Activated T-helper 1 cell treated with anti-CD3 and anti-CD28 coated beads, Interleukin-12 subunit alpha, Interleukin-12 subunit beta, Interleukin-2, Interleukin-4 antibody, amounts not matched to agents 30 ng/mL and 10 ng/mL and 1 ng/mL, durations not matched to agents 14 hours and 24 hours and 36 hours (primary cell): ENCODE results near the gene SNED1. TPM values are rescaled to one million over a fixed set of nuclear protein-coding genes. Genes with fewer than 3 reads are reported as not detected.
A peak's percentile ranks its signal among the peaks of the same experiment; 100 is the strongest.

Experiments
- DNase-seq: peaks from one replicate; pipeline ENCODE4 v3.0.0; 2021; ENCODE audit warnings: low spot score
- H3K27ac Mint-ChIP-seq: one replicate; pipeline ENCODE4 v1.8.0; 2021; ENCODE audit warnings: mild to moderate bottlenecking, mixed read lengths
- H3K27me3 Mint-ChIP-seq: one replicate; pipeline ENCODE4 v1.8.0; 2022; ENCODE audit warnings: mild to moderate bottlenecking, moderate library complexity, mixed read lengths; ENCODE audit not compliant: insufficient read depth
- H3K36me3 Mint-ChIP-seq: one replicate; pipeline ENCODE4 v1.8.0; 2021; ENCODE audit warnings: low read depth, mixed read lengths
- H3K4me1 Mint-ChIP-seq: one replicate; pipeline ENCODE4 v1.8.0; 2021; ENCODE audit warnings: low read depth, mixed read lengths
- H3K4me3 Mint-ChIP-seq: one replicate; pipeline ENCODE4 v1.8.0; 2021; ENCODE audit warnings: mild to moderate bottlenecking, moderate library complexity, mixed read lengths
- H3K9me3 Mint-ChIP-seq: one replicate; pipeline ENCODE4 v1.8.0; 2021; ENCODE audit warnings: mixed read lengths
- intact Hi-C: fragments of 100-400 bp; cut with micrococcal nuclease; formaldehyde crosslinking; loops from one replicate; pipeline ENCODE4 v1.15.1; 2024
- total RNA-seq: library from RNA; stranded (reverse); gene quantifications from 2 replicates; pipeline ENCODE4 v1.2.3, GENCODE V29; 2022

SNED1 gene
- total RNA-seq, 1 donor from 2014 or later: 2.5 TPM

DNA sequence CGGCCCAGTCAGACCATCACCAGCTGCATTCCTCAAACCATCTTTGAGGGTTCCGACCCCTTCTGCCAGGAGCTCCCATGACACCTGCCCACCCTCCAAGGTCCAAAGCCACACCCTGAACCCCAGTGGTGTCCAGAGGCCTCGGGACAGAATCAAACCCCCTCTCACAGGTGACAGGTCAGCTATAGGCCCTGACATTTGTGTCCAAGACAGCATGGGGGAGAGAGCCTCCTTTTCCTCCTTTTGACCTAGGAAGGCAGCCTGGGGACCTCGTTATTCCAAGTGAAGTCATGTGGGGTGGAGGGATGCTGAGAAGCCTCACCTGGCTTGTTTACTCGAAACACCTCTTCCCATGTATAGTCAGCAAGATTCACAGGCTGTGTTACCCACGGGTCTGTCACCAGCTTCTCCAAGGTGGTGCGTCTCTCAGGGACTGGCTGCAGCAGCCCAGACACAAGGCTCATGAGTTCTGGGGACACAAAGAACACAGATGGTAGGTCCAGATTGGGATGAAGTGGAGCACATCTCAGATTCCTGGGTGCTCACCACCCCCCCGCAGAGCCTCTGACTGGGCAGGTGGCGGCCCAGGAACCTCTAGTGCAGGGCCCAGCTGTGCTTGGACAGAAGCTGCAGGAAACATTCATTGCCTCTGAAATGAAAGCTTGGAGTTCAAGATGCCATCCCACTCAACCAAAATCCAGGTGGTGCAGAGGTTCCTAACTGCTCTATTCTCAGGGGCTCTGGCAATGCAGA, 108.8 kb downstream of the SNED1 start:
- no peaks in the 10 kb centered on the region for H3K27me3 Mint-ChIP-seq
- H3K36me3 Mint-ChIP-seq: peaks cover 30% of the 10 kb centered on the region
- intact Hi-C loops: no loop called here
- no peaks in the 10 kb centered on the region for H3K9me3 Mint-ChIP-seq
- DNase-seq: no peak
- H3K4me1 Mint-ChIP-seq: peaks cover 44% of the 10 kb centered on the region
- peak overlapping the region; percentile 96 for H3K27ac Mint-ChIP-seq
- peak overlapping the region; percentile 26 for H3K4me3 Mint-ChIP-seq

DNA sequence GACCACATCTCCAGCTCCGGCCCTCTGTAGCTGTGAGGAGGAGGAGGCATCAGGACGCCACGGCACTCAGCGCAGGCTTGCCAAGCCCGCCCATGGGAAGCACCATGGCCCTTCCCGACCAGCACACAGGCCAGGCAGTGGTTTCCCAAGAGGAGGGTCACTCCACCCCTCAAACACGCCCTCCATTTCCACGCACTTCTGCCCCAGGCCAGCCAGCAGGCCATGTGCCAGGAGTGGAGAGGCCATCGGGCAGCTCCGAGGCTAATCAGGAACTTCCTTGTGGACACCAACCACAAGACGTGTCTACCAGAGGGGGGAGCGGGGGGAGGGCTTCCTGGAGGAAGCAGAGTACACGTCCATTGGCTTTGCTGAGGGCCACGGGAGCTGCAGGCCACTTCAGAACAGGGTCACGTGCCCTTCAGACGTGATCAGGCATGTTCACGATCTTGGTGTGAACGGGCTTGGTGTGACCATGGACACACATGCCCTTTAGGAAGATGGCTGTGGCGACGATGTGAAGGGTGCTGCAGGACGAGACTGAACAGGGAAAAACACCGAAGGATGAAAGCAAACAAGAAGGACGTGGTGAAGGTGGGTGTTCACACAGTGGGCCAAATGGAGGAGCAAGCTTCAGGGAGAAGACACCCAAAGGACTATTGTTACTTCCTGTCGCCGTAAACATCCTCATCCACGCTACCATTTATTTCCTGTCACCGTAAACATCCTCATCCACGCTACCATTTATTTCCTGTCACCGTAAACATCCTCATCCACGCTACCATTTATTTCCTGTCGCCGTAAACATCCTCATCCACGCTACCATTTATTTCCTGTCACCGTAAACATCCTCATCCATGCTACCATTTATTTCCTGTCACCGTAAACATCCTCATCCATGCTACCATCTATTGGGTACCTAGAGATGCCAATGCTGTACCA, 110.1 kb downstream of the SNED1 start:
- intact Hi-C loops: no loop called here
- Mint-ChIP-seq H3K27me3 (no peaks in the 10 kb centered on the region), H3K27ac (peak overlapping the region; percentile 96), H3K4me3 (peak overlapping the region; percentile 70), H3K9me3 (no peaks in the 10 kb centered on the region), H3K4me1 (peaks cover 41% of the 10 kb centered on the region), H3K36me3 (peaks cover 34% of the 10 kb centered on the region)
- DNase-seq: no peak

DNA sequence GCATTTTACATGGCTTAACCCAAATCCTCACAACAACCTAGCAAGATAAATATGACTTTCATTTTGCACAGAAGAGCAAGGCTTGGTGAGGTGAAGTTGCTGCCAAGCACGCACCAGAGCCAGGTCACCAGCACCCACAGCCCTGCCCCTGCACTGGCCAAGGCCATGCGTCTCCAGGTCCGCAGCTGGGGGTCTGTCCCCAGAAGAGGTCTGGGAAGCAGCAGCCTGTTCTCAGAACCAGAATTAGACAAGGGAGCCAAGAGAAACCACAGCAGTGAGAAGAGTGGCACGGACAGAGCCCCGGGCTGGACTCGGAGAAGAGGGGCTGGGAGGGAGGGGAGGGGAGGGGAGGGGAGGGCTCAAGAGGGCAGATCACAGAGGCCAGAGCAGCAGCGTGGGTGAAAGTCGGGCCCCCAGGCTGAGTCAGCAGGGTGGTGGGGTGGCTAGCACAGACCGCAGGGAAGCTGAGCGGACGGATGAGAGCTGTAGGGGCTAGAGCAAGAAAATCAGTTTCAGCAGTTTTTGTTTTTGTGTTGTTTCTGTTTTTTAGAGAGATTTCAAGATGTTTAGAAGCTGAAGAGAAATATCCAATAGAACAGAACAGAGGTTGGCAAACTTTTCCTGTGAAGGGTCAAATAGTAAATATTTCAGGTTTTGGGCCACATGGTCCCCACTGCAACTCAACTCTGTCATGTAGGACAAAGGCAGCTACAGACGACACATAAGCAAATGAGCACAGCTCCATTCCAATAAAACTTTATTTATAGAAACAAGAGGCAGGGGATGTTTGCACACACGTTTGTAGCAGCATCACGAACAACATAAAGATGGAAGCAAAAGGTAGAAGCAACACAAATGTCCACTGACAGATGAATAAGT, 111.0 kb downstream of the SNED1 start:
- DNase-seq: no peak
- H3K4me1 Mint-ChIP-seq: peaks cover 42% of the 10 kb centered on the region
- H3K36me3 Mint-ChIP-seq: peaks cover 40% of the 10 kb centered on the region
- no peaks in the 10 kb centered on the region for H3K9me3 Mint-ChIP-seq
- no peaks in the 10 kb centered on the region for H3K27me3 Mint-ChIP-seq
- peak overlapping the region; percentile 70 for H3K4me3 Mint-ChIP-seq
- peak overlapping the region; percentile 96 for H3K27ac Mint-ChIP-seq
- intact Hi-C loops: no loop called here

DNA sequence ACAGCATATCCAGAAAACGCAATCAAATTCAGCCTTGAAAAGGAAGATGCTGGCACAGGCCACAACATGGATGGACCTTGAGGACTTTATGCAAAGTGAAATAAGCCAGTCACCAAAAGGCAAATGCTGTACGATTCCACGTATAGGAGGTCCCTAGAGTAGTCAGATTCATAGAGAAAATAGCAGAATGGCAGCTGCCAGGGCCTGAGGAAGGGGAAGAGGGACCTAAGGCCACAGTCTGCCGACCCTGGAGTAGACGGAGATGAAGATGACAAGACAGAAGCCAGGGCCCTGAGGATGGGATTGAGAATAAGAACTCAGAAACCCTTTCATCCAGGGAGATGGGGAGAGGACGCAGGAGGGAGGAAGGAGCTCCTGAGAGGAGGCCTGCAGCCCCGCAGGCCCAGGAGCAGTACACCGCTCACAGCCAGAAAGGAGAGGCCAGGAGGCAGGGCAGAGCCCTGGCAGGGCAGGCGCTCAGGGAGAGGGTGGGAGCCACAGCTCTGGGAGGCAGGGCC, 111.7 kb downstream of the SNED1 start:
- no peaks in the 10 kb centered on the region for H3K27me3 Mint-ChIP-seq
- peaks cover 48% of the 10 kb centered on the region for H3K4me1 Mint-ChIP-seq
- DNase-seq: no peak
- peak overlapping the region; percentile 78 for H3K27ac Mint-ChIP-seq
- H3K36me3 Mint-ChIP-seq: peaks cover 46% of the 10 kb centered on the region
- no peaks in the 10 kb centered on the region for H3K9me3 Mint-ChIP-seq
- intact Hi-C loops: no loop called here
- H3K4me3 Mint-ChIP-seq: peak overlapping the region; percentile 78

DNA sequence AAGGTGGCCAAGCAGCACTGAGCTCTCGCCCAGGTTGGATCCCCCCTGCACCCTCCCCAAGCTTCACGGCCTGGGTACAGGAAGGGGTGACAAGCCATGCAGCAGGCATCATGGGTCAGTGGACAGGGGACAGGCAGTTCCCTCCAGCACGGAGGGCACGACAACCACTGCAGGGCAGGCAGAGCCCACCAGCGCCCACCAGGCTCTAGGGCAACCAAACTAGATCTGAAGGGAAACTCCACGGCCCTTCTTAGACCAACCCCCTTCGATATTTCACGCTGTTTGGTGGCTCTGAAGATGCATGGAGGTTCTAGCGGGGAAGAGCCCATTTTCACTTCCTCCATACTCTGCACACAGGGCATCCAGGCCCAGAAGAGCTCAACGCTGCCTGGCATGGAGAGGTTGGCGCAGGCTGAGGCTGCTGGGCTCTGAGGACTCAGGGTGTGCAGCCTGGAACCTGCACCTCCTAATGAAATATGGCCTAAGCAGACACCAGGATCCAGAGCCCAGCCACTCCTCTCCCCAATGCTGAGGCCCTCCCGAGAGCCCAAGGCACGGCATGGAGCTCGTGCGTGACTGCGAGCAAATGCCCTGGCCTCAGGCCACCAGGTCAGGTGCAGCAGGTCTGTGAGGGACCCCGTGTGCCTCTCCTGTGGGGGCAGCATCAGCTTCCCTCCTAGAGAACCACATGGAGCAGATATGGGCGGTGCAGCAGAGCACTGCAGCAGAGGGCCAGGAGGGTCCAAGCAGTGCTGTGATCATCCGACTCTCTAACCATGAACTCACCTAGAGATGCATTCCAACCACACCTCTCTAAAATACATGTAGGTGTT, 112.4 kb downstream of the SNED1 start:
- Mint-ChIP-seq H3K9me3 (no peaks in the 10 kb centered on the region), H3K27me3 (no peaks in the 10 kb centered on the region), H3K4me3 (peak overlapping the region; percentile 78), H3K36me3 (peaks cover 49% of the 10 kb centered on the region), H3K27ac (peak overlapping the region; percentile 69), H3K4me1 (peaks cover 48% of the 10 kb centered on the region)
- intact Hi-C loops: no loop called here
- DNase-seq: no peak

DNA sequence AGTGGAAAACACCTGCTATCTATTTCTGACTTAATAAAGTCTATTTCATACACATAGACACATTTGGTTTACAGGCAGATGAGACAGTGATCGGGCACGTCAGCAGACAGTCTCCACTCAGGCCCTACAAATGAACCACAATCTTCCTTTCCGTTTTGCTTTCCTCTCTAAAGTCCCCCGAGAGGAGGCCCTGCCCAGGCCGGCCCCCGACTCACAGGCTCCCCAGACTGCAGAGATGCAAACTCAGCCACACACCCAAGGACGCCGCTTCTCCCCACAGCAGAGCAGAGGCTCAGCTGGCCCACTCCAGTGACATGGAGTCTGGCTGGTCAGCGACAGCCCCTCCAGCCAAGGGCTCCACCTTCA, 113.0 kb downstream of the SNED1 start:
- H3K27me3 Mint-ChIP-seq: no peaks in the 10 kb centered on the region
- peaks cover 55% of the 10 kb centered on the region for H3K36me3 Mint-ChIP-seq
- H3K4me3 Mint-ChIP-seq: peak overlapping the region; percentile 78
- intact Hi-C loops: no loop called here
- DNase-seq: no peak
- H3K27ac Mint-ChIP-seq: peak overlapping the region; percentile 69
- H3K9me3 Mint-ChIP-seq: no peaks in the 10 kb centered on the region
- H3K4me1 Mint-ChIP-seq: peaks cover 53% of the 10 kb centered on the region

- H3K27ac Mint-ChIP-seq: peak overlapping the region; percentile 86
- peaks cover 55% of the 10 kb centered on the region for H3K36me3 Mint-ChIP-seq
- peak overlapping the region; percentile 78 for H3K4me3 Mint-ChIP-seq
- H3K27me3 Mint-ChIP-seq: no peaks in the 10 kb centered on the region
- no peaks in the 10 kb centered on the region for H3K9me3 Mint-ChIP-seq
- intact Hi-C loops: no loop called here
- H3K4me1 Mint-ChIP-seq: peaks cover 56% of the 10 kb centered on the region
- no peak for DNase-seq
Observed at GRCh38 chr2:241112046-241112445, 113.6 kb downstream of the SNED1 start.

DNA sequence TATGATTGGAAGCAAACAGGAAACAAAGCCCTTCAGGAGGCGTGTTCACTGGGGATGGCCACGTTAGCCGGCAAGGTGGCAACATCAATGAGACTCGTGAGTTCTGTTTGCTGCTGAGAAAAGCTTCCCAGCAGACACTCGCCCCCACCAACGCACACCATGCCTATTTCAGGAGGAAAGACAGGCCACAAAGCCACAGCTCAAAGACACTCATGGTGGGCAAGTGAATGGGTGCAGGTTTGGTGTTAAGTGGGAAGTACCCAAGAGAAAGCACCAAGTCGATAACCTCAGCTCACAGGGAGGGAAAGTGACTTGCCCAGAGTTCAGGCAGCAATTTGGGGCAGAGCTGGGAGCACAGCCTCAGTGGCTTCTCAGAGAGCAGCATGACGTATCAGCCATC, 114.2 kb downstream of the SNED1 start:
- H3K27me3 Mint-ChIP-seq: no peaks in the 10 kb centered on the region
- peak overlapping the region; percentile 86 for H3K27ac Mint-ChIP-seq
- H3K36me3 Mint-ChIP-seq: peaks cover 59% of the 10 kb centered on the region
- H3K4me1 Mint-ChIP-seq: peaks cover 55% of the 10 kb centered on the region
- intact Hi-C loops: no loop called here
- no peaks in the 10 kb centered on the region for H3K9me3 Mint-ChIP-seq
- no peak for DNase-seq
- peak overlapping the region; percentile 78 for H3K4me3 Mint-ChIP-seq

GRCh38 chr2:241114836-241115235, 116.4 kb downstream of the SNED1 start:
- no peak overlapping the region for H3K4me3 Mint-ChIP-seq
- peaks cover 39% of the 10 kb centered on the region for H3K4me1 Mint-ChIP-seq
- peak overlapping the region; percentile 29 for H3K27ac Mint-ChIP-seq
- peaks cover 57% of the 10 kb centered on the region for H3K36me3 Mint-ChIP-seq
- intact Hi-C loops: no loop called here
- no peaks in the 10 kb centered on the region for H3K27me3 Mint-ChIP-seq
- DNase-seq: no peak
- no peaks in the 10 kb centered on the region for H3K9me3 Mint-ChIP-seq

GRCh38 chr2:241115361-241115760, 116.9 kb downstream of the SNED1 start:
- DNase-seq: no peak
- Mint-ChIP-seq H3K27me3 (no peaks in the 10 kb centered on the region), H3K4me3 (no peak overlapping the region), H3K36me3 (peaks cover 56% of the 10 kb centered on the region), H3K27ac (no peak overlapping the region), H3K9me3 (peaks cover 2% of the 10 kb centered on the region), H3K4me1 (peaks cover 34% of the 10 kb centered on the region)
- intact Hi-C loops: no loop called here

DNA sequence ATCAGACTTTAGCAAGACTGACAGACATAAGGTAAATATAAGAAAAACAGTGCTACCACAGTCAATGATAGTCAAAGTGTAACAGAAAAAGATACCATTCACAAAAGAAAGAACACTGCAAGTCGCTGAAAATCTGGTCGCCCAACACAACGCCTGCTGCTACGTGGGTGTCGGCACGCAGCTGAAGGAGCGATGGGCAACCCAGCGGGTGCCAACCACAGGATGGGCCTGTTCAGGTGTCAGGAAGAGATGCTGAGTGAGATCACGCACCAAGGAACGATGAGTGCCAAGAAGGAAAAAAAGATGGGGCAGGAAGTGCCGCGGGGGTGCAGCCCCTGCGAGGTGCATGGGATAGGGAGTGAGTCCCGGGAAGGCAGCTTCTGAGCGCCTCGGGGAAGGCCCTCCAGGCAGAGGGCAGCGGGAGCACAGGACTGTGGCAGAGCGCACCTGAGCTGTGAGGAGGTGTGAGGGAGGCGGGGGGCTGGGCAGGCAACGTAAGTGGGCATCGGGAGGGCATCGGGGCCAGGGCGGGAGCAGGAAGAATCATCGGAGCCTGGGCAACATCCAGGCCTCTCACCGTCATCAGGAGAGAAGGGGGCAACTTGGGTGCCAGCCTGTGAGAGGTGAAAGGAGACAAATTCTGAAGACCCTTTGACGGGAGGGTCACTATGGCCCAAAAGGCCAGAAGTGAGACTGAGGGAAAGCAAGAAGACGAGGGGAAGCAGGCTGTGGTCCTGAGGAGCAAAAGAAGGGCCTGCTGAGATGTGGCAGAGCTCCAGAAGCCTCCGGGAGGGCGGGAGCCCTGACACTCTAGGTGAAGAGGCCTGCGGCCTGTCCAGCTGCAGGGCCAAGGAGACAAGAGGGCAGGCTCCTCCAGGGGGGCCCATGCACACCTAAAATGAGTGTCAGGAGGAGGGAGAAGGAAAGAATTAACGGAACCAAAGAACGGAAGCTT, 118.5 kb downstream of the SNED1 start:
- Mint-ChIP-seq H3K4me1 (peaks cover 40% of the 10 kb centered on the region), H3K4me3 (no peak overlapping the region), H3K9me3 (peaks cover 11% of the 10 kb centered on the region), H3K27ac (no peak overlapping the region), H3K27me3 (no peaks in the 10 kb centered on the region), H3K36me3 (peaks cover 65% of the 10 kb centered on the region)
- intact Hi-C loops: no loop called here
- no peak for DNase-seq
